Kidney (tissue), 14 donors: Measurements from ENCODE around the gene ROMO1. TPM values are rescaled to one million over a fixed set of nuclear protein-coding genes. Genes with fewer than 3 reads are reported as not detected.

Experiments used
- DNase-seq, 5 donors: peaks; one replicate each; pipeline ENCODE4 v3.0.0-alpha.2; 2013 to 2020
- FAIRE-seq: peaks from 2 replicates; lab custom pipeline; 2012; peaks lifted over from hg19 to GRCh38; lab: Jason Lieb, UNC
- H3K27ac ChIP-seq, 2 donors: one replicate each; pipeline ENCODE4 v1.7.0; 2013; ENCODE audit warnings: low read depth in 2 of 2, low read length in 2 of 2, inconsistent platforms in 1 of 2
- H3K27me3 ChIP-seq: one replicate; pipeline ENCODE4 v1.7.1; 2013; ENCODE audit warnings: low read length, inconsistent platforms; ENCODE audit not compliant: control insufficient read depth, insufficient read depth
- H3K36me3 ChIP-seq, 3 donors: one replicate each; pipeline versions ENCODE4 v1.7.0 to v1.7.1; 2013; ENCODE audit warnings: low read length in 3 of 3, control low read depth in 1 of 3, inconsistent platforms in 1 of 3; ENCODE audit not compliant: insufficient read depth in 3 of 3, control insufficient read depth in 2 of 3
- H3K4me1 ChIP-seq, 3 donors: one replicate each; pipeline versions ENCODE4 v1.7.0 to v1.7.1; 2013; ENCODE audit warnings: low read length in 3 of 3, inconsistent platforms in 1 of 3, low read depth in 1 of 3; ENCODE audit not compliant: control insufficient read depth in 2 of 3, insufficient read depth in 2 of 3
- H3K4me3 ChIP-seq, 3 donors: one replicate each; pipeline versions ENCODE4 v1.7.0 to v1.8.1; 2013; ENCODE audit warnings: low read length in 3 of 3, control low read depth in 1 of 3, inconsistent platforms in 1 of 3
- H3K9ac ChIP-seq, 3 donors: one replicate each; pipeline versions ENCODE4 v1.7.0 to v1.7.1; 2013; ENCODE audit warnings: low read length in 3 of 3, control low read depth in 1 of 3, inconsistent platforms in 1 of 3
- H3K9me3 ChIP-seq, 3 donors: one replicate each; pipeline versions ENCODE4 v1.7.0 to v1.7.1; 2013; ENCODE audit warnings: low read length in 3 of 3, control low read depth in 1 of 3, inconsistent platforms in 1 of 3; ENCODE audit not compliant: control insufficient read depth in 2 of 3, insufficient read depth in 1 of 3
- CTCF ChIP-seq: IDR thresholded peaks from 3 replicates; pipeline ENCODE4 v1.5.1; 2012; ENCODE audit warnings: mild to moderate bottlenecking, moderate library complexity, borderline replicate concordance; ENCODE audit not compliant: insufficient read depth; ENCODE audit errors: extremely low read depth
- intact Hi-C: fragments of 100-400 bp; cut with DNase I; formaldehyde crosslinking; loops from one replicate; pipeline ENCODE4 v1.11.1; 2022
- polyA plus RNA-seq: library from polyadenylated mRNA; stranded (reverse); fragments of 350-450 nt; fragmentation: Illumina TruSeq; extraction: RNeasy Lipid Tissue Mini Kit (QIAGEN cat#74804); gene quantifications from one replicate; pipeline ENCODE4 v1.2.3, GENCODE V29; 2014; ENCODE audit warnings: low read depth, low replicate concordance; ENCODE audit not compliant: insufficient read depth
- total RNA-seq: library from RNA; stranded (reverse); fragmentation: NEBNext Ultra II Directional; extraction: Animal tissue kit (Norgen Biotek cat#: 25700); gene quantifications from one replicate; pipeline ENCODE4 v1.2.1, GENCODE V29; 2021
- donor health status: control.
- donor health status: control.
- donor health status: control.
- donor health status: control.
- donor health status: control.
- donor health status: DM: yes; HTN: yes; CAD: no.
- donor health status: Normal renal cell carcinoma (clear cell type).

Gene ROMO1
- total and polyA plus RNA-seq, 2 donors from 2014 or later, result 141 to 408 TPM

DNA sequence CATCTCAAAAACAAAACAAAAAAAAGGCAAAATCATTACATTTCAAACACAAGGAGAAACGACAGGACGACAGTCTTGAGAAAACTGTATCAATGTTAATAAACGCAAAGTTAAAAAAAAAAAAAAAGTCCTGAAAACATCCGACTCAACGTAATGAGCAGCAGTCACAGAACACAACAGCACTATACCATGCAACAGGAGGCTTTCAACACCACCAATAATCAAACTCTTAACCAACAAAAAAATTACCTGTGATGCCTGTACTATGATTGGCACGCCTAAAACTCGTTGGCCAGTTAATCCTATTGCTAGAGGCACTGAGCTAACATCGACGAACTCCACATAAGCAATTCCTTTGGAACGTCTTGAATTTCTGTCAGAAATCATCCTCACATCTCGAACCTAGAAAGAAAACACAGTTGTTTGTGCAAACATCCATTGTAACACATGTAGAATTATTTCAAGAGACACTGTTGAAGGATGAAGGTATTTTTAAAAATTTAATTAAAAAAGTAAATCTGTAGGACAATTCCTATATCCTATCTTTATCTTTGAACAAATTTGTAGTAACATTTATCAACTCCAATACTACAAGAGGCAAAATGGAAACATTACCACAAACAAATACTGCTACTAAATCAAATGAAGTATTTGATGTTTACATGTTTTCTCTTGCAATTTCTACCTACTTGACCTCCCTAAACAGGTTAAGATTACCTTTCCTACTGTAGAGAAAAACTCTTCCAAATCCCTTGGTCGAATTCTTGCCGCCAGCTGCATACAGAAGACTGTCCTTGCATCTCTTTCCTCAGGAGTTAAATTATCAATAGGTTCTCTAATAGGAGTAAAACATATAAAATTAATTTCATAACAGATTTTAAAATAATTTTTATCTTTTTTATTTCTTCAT lies 25.4 kb downstream of the ROMO1 start:
- H3K4me1 ChIP-seq, result no peaks in the 10 kb centered on the region
- no peak overlapping the region for H3K9ac ChIP-seq
- H3K4me3 ChIP-seq, result no peak overlapping the region
- peaks cover 35 to 81% (median 51%) of the 10 kb centered on the region in 3 donors for H3K36me3 ChIP-seq
- intact Hi-C loops, result no loop called here
- no peak overlapping the region for H3K27ac ChIP-seq
- H3K9me3 ChIP-seq, result no peaks in the 10 kb centered on the region
- FAIRE-seq (no peak), DNase-seq (no peak)
- H3K27me3 ChIP-seq, result no peaks in the 10 kb centered on the region
- no peak for TF ChIP-seq CTCF

DNA sequence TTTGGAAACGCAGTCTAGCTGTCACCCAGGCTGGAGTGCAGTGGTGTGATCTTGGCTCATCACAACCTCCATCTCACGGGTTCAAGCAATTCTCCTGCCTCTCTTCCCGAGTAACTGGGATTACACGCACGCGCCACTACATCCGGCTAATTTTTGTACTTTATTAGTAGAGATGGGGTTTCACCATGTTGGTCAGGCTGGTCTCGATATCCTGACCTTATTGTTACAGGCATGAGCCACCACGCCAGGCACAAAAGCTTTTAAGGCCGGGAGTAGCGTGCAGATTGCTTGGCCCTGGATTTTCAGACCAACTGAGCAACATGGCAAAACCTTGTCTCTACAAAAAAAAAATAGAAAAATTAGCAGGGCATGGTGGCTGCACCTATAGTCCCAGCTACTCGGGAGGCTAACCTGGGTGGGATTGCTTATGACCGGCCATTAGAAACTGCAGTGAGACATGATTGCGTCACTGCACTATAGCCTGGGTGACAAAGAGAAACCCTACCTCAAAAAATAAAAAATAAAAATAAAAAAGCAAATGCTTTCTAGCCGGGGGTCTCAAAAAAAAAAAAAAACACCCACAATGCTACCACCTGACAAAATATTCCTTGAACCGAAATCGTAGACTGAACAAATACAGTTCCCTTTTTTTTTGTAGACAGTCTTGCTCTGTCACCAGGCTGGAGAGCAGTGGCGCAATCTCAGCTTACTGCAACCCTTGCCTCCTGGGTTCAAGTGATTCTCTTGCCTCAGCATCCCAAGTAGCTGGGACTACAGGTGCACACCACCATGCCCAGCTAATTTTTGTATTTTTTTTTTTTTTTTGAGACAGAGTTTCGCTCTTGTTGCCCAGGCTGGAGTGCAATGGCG lies 27.9 kb downstream of the ROMO1 start:
- Histone ChIP-seq H3K4me3 (no peak overlapping the region), H3K9ac (no peak overlapping the region), H3K27me3 (no peaks in the 10 kb centered on the region), H3K27ac (no peak overlapping the region), H3K9me3 (no peaks in the 10 kb centered on the region), H3K36me3 (peaks cover 29 to 79% (median 42%) of the 10 kb centered on the region in 3 donors), H3K4me1 (peaks cover 0 to 2% (median 0%) of the 10 kb centered on the region in 3 donors)
- intact Hi-C loops, result no loop called here
- FAIRE-seq (no peak), DNase-seq (no peak)
- TF ChIP-seq CTCF, result no peak

DNA sequence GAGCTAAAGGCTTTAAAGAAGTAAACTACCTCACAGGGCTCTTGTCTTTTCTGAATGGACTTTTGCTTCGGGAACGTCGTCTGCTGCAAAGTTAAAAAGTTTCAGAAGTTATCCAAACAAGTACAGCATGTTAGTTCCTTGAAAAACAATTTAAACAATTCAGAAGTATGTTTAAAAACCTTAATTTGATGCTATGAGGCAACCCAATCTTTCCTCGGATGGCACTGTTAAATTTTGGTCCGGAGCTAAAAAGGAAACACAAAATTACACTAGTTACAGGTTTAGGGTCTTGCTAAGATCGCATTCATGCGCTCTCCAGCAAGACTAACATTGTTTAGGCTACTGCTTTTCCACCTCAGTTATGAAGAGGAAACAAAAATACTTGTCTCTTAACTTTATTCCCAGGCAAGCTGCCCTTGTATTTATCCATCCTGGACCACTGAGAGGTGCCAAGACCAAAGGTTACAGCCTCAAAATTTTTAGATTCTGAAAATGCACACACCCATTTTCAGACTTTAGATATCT lies 30.1 kb downstream of the ROMO1 start:
- Histone ChIP-seq H3K4me1 (peaks cover 0 to 5% (median 2%) of the 10 kb centered on the region in 3 donors), H3K9me3 (no peaks in the 10 kb centered on the region), H3K27ac (no peak overlapping the region), H3K4me3 (no peak overlapping the region), H3K36me3 (peaks cover 27 to 84% (median 41%) of the 10 kb centered on the region in 3 donors), H3K27me3 (no peaks in the 10 kb centered on the region), H3K9ac (no peak overlapping the region)
- FAIRE-seq (no peak), DNase-seq (no peak)
- no peak for TF ChIP-seq CTCF
- intact Hi-C loops, result no loop called here
